Activated CD8-positive, alpha-beta memory T cell treated with anti-CD3 and anti-CD28 coated beads, Interleukin-2, amount 50 U/mL, for 24 hours (primary cell): Measurements from ENCODE around the gene COL9A2.

Experiments
- DNase-seq: peaks from one replicate; pipeline ENCODE4 v3.0.0-alpha.2; 2020; ENCODE audit errors: extremely low read depth

The COL9A2 gene

DNA sequence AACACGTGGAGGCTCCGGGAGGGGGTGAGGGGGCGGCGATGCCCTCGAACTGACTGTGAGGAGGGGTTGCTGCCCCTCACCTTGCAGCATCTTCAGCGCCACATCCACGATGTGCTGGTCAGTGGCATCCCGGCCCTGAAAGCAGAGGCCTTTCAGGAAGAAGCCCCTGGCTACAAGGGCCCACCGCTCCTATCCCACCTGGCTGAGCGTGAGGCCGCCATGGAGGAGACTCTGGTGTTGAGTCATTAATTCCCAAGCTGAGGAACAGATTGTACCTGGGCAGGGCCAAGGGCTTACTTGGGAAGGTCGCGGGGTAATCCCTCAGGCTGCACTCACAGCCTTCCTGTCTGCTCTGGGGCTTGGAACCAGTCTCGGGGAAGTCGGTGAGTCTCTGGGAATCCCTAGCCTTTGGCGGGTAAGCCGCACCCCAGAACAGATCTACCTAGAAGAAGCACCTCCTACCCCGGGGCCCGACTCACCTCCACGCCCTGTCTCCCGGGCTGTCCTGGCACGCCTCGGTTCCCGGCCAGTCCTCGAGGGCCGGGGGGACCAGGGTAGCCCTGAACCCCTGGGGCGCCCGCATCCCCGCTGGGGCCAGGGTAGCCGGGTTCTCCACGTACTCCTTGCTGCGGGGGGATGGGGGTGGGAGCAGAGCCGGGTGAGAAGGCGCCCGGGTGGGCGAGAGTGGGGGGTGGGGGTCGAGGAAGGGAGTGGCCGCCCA lies 13.9 kb downstream of the COL9A2 start:
- DNase-seq, result no peak

DNA sequence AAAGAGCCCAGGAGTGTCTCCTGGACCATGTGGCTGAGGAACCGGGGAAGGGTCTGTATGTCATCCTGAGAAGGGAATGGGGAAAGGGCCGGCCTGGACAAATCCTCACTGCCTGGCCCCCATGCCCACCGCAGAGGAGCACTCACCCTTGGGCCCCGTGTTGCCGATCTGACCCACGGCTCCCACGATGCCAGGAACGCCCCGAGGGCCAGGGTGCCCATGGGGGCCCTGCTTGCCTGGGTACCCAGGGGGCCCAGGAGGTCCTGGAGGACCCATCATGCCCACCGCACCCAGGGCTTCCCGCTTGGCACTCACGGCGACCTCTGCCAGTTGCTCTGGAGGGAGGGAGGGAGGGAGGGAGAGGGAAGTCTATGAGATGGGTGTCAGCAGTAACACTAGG lies 14.6 kb downstream of the COL9A2 start:
- no peak for DNase-seq

DNA sequence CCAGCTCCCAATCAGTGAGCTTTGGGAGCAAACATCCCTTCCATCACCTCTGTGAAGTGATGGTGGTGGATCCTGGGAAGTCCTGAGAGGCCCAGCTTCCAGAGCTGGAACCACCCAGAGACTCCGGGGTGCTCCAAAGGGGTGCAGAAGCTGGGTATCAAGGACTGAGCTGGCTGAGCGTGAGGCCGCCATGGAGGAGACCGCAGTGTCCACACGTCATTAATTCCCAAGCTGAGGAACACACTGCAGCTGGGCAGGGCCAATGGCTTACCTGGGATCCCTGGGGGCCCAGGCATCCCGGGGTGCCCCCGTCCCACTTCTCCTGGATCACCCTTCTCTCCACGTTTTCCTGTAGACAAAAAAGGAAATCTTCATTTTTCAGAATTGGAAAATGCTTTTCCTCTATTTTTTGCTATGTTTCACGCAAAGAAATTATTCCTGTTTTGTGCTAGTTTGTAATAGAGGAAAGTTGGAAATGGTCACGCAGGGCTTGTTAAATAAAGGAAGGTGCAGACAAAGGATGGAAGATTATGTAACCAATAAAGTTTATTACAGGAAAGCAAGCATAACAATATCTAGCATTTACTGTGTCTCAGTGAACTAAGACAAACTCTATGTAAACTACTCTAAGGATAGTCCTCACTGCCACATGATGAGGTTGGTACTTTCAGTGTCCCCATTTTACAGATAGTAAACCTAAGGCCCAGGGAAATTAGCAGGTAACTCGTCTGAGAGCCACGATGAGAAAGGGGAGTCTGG lies 15.4 kb downstream of the COL9A2 start:
- DNase-seq, result no peak

DNA sequence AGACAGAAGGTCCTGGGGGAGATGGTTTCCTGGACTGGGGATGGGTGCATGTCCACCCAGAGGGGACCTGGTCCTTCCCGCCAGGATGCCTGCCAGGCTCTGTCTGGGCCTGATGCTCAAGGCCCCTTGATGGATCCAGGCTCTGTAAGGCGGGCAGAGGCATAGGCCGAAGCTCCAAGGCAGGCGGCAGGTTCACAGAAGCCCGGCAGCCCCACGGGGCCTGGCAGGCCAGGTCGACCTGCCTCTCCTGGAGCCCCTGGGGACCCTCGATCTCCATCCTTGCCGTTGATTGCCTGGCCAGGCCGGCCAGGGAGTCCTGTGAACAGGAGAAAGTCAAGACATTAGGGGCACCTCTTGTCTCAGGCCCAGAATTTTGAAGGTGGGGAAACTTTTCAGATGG lies 16.0 kb downstream of the COL9A2 start:
- no peak for DNase-seq

DNA sequence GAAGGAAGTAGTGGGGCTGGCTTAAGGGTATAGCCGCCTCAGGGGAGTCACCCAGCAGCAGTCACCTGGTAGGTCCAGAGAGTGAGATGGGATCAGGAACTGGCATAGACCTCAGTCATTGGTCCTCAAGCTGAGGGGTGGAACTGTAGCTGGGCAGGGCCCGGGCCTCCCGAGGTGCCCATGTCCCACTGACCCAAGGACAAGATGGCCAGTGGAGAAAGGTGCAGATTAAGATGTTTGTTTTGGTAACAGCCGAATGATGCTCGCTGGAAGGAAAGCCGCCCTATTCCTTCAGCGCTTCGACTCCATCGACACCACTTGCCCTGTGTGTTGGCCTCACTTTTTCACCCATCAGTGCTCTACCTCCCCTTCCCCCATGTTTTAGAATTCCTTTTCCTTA lies 16.4 kb downstream of the COL9A2 start:
- no peak for DNase-seq

DNA sequence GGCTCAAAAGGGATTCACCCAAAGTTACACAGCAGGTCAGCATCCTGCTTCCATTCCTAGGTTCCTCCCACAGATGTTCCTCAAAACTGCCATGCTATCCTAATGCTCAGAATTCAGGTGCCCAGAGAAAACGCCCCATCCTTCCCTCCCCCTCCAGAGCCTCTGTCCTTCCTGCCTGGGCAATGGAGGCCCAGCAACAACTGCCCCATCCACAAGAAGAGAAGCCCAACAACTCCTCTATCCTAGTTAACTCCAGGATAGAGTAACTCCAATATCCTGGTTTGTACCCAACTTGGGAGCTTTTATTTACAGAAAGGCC lies 16.9 kb downstream of the COL9A2 start:
- DNase-seq, result no peak

DNA sequence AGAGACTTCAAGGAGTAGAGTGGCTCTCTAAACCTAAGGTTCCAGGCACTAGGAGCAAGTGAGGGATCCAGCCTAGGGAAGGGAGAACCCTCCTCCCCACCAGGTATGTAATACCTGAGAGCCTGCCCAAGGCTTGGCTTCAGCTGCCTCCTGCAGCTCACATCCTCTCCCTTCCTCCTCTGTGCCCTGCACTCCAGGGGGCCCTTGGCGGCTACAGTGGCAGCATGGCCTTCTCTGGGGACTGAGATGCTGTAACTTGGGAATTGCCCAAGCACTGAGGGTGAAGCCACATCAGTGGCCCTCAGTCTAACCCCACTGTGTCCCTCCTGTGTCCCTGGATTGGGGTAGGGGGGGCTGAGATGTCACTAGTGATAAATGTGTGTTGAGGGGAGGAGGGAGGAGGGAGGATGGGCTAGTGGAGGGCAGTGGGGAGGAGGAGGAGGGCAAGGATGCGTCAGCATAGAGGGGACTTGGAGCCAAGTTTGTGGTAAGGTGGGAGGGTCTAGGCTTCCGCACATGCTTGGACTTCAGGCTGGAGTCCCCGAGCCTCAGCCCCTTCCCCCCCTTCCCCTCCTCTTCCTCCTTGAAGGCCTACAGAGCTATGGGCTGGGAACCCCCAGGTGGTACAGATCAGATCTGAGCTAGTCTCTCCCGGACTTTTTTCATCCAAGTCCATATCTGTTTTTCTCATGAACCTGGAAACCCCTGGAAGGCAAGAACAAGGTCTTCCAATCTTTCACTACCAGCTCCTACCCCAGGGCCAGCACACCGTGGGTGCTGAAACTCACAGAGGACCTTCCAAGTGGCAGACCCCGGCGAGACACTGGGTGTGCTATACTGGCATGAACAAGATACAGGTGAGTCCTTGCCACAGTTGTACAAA lies 17.5 kb downstream of the COL9A2 start:
- DNase-seq, result no peak

DNA sequence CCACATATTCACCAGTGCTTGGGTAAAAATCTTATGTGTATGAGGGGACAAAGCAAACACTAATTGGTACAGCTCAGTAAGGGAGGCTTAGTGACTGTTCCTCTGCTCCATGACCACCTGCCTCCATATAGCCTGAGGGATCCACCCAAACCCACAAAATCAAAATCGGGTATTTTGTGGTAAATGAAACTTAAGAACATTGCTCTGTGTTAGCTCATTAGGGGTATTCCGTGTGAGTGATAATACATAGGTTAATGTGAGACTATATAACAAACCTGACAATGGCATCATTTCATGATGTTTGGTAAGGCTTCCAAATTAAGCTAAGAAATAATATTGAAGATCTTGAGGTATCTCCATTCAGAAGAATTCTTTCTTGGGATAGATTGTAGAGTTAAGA lies 25.8 kb downstream of the COL9A2 start:
- no peak for DNase-seq

DNA sequence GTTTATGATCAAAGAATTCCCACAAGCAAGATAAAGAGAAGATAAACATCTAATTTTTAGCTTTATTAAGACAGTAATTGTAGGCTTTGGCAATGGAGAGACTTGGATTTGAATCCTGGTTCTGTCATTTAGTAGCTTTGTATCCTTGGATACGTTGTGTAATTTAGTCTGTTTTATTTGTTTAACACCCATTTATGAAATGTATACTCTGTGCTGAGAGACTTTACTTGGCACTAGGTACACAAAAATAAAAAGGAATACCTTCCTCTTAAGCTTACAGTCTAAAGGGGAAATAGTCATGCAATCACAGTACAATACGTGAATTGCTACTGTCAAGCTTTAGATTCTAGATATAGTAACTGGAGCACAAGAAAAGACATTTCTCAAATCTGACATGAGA lies 35.2 kb downstream of the COL9A2 start:
- DNase-seq, result no peak

DNA sequence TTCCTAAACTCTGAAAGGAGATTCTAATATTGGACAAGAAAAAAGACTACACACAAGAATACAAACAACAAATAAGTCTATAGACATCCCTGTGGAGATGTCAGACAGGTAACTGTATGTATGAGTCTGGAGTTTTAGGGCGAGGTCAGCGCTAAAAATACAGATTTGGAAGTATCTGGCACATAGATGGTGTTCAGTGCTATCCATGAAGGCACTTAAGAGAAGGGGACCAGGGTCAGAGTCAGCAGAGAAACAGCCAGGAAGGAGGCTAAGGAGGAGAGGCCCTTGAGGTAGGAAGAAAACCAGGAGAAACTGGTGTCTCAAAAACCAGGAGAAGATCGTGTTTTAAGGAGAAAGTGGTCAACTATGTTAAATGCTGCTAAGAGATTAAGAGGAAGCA lies 41.0 kb downstream of the COL9A2 start:
- no peak for DNase-seq

DNA sequence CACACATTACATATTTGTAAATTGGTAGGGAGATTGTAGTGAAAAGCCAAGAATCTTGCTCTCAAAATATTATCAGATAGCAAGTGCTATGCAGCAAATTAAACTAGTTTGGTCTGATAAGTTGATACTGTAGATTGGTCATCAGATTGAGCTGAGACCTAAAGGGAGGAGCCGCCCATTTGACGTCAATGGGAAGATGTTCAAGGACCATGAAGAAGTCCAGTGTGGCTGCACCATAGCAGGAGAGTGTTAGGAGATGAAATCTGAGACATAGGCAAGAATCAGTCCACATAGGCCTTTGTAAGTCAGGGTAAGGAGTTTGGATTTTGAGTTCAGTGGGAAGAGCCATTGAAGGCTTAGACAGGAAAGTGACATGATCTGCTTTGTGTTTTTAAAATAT lies 42.8 kb downstream of the COL9A2 start:
- no peak for DNase-seq

DNA sequence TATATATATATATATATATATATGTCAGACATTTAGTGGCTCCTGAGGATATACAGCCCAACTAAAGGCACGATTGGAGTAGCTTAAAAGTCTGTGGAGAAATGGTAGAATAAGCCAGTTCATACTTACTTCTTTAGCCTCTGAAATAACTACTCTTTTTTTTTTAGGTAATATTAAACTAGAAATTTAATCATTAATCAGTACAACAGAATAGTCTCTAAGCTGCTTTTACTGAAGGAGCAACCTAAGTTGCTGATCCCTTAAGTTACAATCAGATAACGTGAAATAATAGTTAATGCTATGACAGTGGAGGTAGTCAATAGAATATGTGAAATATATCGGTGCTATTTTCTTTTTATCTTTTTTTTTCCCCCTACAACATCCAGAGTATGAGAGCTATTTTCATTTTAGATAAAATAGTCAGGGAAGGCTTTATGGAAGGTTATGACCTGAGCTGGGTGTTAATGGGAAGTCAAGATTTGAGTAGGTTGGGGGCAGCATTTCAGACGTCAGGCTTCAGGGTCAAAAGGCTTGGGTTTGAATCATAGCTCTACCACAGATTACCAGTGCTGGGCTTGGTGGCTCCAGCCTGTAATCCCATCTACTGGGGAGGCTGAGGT lies 43.4 kb downstream of the COL9A2 start:
- DNase-seq, result no peak

DNA sequence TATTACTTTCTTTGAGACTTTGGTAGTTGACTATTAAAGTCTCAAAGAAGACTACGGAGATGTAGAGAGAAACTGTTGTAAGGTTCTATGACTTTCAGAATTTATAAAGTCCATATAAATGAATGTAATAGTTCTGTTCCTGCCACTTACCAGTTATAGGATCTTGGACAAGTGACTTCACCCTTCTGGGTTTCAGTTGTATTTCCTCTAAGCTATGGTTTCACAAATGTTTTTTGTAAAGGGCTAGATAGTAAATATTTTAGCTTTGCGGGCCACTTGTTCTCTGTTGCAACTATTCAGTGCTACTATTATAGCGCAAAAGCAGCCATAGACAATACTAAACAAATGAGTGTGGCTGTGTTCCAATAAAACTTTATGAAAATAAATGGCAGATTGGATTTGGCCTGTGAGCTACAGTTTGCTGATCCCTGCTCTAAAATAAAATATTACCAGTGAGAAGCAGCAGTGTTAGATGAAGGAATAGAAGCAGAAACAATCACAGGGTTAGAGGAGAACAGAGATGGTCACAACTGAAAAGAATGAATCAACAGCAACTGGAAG lies 44.4 kb downstream of the COL9A2 start:
- DNase-seq, result no peak

DNA sequence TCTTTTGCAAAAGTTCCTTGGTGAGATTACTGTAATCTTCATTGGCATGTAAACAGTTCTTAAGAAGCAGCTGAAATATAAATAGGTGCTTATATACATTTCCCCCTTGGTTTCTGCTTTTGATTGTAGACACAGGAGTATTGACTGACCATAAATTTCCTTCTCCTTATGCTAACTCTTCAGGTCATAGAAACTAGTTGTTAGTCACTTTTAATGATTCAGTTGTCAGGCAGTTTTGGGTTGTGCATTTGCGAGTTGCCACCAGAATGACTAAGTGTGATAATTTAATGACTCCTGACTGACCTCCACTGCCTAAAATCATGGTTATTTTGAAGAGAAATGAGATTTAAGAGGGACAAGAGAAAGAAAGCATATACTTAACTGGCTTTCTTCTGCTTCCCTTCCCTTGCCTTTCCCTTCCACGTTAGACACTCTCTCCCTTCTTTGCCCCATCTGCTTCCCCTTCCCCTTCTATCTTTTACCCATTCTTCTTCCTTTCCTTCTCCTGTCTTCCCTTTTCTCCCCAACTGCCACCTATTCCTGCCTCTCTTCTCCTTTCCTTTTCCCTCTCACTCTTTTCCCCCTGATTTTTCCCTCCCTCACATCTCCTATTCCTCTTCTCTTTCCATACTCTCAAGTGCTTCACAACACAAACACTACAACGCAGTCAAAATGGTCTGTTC lies 46.8 kb downstream of the COL9A2 start:
- DNase-seq, result no peak

DNA sequence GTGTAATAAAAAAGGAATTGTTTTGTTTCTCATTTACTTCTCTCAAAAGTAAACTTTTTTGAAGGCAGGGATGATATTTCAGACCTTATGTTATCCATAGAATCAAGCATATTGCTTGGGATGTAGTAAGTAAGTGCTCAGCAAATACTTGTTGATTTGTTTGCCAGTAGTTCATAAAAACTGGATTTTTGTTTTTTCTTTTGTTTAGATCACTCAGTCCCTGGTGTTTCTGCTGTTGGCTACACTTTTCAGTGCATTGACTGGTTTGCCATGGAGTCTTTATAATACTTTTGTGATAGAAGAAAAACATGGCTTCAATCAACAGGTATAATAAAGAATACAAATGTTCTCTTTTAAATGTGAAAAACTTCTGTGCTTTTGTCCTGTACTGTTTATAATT lies 48.9 kb downstream of the COL9A2 start:
- DNase-seq, result no peak

DNA sequence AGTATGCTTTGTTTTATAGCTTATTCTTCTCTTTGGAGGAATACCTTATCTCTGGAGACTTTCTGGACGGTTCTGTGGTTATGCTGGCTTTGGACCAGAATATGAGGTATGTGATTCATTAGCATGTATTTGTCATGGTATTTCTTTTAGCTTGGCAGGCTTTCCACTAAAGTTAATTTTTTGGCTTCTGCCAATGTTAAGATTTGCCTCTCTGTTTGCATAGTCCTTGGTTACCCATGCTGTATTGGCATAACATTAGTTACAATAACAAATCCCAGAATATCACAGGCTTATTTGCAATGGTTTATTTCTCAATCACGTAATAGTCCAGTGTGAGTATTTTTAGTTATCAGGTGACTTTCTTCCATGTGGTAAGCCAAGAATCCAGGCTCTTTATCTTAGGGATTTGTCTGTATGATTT lies 49.3 kb downstream of the COL9A2 start:
- no peak for DNase-seq

DNA sequence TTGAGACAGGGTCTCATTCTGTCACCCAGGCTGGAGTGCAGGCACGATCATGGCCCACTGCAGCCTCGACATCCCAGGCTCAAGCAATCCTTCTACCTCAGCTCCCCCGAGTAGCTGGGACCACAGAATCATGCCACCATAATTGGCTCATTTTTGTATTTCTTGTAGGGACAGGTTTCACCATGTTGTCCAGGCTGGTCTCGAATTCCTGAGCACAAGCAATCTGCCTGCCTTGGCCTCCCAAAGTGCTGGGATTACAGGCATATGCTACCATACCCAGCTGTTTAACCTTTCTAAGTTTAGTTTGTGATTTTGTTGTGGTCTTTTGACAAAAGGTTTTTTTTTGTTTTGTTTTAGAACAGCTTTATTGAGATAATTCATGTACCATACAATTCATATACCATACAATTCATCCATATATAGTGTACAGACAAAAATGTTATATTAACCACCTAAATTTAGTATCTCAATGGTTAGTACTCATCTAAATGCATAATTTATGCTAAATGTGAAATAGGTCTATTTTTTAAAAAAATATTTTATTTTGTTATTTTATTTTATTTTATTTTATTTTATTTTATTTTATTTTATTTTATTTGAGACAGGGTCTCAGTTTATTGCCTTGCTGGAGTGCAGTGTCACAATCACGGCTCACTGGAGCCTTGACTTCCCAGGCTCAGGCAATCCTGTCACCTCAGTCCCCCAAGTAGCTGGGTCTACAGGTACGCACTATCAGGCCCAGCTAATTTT lies 50.1 kb downstream of the COL9A2 start:
- DNase-seq, result no peak

DNA sequence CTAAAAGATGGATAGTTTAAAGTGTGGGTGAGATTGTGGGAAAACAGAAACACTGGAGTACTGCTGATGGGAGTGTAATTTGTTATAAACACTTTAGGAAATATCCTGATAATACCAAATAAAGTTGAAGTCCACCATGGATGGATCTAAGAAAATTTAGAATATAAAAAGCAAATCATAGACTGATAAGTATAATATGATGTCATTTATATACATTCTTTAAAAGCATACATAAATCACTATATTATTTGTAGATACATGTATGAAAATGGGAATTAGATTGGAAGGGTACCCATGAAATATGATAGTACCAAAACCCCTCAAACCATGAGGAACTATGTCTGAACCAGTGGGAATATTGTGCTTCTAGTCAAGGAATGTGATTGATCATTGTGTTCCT lies 51.2 kb downstream of the COL9A2 start:
- no peak for DNase-seq

DNA sequence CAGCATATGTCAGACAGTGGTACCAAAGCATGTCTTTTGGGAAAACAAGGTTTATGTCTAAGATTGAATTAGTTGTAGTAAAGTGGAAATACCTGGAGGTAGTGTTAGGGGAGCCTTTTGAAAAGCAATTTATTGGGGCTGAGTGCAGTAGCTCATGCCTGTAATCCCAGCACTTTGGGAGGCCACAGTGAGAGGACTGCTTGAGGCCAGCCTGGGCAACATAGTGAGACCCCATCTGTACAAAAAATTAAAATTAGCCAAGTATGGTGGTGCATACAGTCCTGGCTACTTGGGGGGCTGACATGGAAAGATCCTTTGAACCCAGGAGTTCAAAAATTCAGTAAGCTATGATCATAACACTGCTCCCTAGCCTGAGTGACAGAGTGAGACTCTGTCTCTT lies 51.8 kb downstream of the COL9A2 start:
- DNase-seq, result no peak

DNA sequence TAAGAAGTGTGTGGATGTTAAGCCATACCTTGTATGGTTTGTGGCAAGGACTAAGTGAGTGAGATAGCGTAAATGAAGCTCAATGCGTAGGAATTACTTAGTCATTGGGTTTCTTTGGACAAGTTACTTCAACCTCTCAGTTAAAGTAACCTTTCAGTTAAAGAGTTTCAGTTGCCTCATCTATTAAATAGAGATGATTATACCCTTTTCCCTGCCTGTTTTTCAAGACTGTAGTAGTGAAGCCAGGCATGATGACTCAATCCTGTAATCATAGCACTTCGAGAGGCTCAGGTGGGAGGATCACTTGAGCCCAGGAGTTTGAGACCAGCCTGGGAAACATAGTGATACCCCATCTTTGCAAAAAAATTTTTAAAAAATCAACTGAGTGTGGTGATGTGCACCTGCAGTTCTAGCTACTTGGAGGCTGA lies 52.7 kb downstream of the COL9A2 start:
- DNase-seq, result no peak

DNA sequence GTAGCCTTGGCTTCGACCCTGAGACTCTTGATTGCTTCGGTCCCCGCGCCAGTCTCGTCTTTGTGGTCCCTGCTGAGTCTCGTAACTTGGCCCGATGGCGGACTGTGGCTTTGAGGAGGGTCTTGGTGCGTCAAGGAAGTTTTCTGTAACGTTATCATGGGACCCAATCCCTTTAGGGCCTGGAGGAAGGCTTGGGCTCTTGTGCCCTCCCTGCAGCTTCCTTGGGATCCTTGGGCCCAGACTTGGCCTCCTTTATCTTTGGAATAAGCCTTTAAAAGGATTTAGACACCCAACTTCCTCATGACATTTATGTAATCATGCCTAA lies 58.7 kb downstream of the COL9A2 start:
- no peak for DNase-seq
